Stimulated activated CD8-positive, alpha-beta memory T cell treated with anti-CD3 and anti-CD28 coated beads, Interleukin-15, amount 100 ng/mL, for 1 hour (primary cell): Measurements from ENCODE around the gene FANCC.

Source experiments
- DNase-seq: peaks from one replicate; pipeline ENCODE4 v3.0.0-alpha.2; 2020; ENCODE audit warnings: low read depth

The FANCC gene

GRCh38 chr9:95143591-95144561 lies 173.6 kb downstream of the FANCC start:
- DNase-seq = no peak

DNA sequence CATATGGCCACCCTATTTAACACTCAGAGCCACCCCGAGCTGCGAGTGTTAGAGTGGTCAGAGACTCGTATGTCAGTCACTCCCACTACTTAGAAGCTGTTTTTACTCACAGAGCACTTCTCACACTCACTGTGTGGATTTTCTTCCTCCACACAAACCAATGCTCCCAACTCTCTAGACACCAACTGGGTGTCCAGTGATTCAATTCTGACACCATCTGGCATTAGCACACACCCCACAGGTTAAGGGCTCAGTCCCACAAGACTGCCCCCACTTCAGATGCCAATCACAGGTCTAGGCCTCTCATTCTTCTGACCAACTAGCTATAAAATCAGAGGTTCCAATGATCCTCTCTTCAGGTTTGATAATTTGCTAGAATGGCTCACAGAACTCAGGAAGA lies 174.8 kb downstream of the FANCC start:
- DNase-seq = no peak

- DNase-seq = no peak
Observed at GRCh38 chr9:95142315-95142714, 175.2 kb downstream of the FANCC start.

DNA sequence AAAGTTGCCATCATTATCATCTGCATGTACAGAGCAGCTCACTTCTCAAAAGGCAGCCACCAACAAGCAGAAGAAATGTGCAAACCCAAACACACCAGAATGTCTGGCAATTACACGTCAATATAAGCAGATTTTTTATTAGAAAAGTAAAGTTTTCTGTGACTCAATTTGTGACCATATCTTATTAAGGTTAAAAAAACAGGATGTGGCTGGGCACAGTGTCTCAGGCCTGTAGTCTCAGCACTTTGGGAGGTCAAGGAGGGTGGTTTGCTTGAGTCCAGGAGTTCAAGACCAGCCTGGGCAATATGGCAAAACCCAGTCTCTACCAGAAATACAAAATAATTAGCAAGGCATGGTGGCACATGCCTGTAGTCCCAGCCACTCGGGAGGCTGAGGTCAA lies 176.7 kb downstream of the FANCC start:
- no peak for DNase-seq

DNA sequence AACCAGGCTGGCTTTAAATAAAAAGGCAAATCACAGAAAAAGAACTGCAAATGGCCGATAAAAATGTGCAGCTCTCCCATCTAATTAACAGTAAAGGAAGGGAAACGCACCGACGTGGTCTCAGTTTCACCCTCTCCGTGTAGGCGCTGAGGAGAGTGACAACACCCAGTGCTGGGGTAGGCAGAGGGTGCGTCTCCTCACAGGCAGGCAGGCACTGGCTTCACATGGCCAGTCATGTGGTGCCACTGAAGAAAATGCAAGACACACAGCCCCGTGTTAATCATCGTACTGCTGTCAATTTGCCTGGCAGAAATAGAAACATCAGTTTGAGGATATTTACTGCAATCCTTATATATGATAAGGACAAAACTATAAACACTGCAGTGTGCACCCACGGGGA lies 178.4 kb downstream of the FANCC start:
- no peak for DNase-seq

- DNase-seq = no peak
Observed at GRCh38 chr9:95138474-95138873, 179.0 kb downstream of the FANCC start.

GRCh38 chr9:95137587-95138145 lies 179.8 kb downstream of the FANCC start:
- no peak for DNase-seq

GRCh38 chr9:95135756-95136155 lies 181.8 kb downstream of the FANCC start:
- DNase-seq = no peak

DNA sequence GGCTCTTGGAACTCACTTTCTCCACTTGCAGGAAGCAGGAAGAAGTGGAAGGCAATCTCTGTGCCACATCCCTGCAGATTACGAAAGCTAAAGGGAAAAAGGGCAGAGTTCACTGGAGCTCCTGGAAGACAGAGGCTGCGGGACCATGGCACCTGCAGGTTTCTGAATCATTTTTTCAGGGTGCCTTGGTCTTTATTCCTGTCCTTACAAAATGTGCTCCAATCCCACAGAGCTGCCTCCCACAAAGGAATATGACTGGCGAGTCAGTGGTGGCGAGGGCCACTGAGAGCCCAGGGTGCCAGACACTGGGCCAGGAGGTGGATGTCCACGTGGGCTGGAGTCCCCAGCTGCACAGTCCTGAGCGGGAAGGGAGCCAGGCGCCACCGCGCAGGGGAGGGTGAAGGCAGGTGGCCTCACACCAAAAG lies 183.0 kb downstream of the FANCC start:
- DNase-seq = no peak

DNA sequence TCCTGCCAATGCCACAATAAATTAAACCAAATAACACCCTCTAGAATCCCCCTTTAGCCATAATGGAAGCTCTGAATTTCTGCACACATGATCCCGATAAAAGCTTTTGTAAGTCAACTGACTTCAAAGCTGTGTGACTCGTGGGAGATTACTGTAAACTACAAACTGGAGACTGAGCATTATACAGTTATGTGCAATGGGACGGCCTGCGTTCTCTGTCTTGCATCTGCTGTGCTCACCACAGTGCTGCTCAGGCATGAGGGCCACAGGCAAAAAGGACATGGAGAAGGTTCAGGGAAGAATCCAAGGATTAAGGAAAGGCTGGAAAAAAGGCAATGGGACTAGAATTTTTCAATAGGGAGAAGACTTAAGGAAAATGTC lies 184.2 kb downstream of the FANCC start:
- no peak for DNase-seq

DNA sequence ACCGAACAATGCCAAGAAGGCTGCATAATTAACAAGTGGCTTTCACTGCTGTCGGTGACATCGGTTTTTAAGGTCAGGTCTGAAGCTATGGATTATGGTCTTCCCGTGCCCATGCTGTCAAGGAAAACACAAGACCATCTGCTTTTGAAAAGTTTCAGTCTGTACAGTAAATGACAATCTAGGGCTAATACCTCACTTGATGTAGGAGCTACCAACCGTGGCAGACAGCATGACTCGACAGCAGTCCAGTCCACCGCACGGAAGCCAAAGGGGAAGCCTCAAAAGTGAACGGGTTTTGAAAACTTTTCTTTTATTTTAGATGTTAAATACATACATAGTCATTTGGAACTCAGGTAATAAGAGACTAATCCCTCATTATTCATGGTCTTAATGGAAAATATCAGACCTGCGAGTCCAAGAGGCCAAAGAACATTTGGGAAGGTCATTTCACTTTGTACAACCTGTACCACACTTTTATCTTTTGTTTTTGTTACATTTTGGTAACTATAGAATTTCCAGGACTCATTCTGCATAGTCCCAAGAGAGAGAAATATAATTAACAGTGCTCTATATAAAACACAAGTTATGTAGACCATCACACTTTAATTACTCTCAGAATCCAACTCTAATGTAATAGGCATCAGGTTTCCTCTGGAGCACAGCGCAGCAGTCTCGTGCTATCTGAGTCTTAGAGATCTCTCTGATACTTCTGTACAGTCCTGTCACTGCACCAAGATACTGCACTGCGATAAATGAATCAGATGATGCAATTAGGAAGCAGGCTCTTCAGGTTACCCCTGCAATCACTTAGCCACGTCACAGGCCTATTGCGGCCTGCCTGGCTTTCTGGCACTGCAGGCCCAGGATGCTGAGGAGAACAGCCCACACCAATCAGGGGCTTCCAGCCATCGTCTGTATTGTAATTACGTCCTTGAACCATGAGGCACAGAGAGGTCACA lies 184.9 kb downstream of the FANCC start:
- DNase-seq = no peak

DNA sequence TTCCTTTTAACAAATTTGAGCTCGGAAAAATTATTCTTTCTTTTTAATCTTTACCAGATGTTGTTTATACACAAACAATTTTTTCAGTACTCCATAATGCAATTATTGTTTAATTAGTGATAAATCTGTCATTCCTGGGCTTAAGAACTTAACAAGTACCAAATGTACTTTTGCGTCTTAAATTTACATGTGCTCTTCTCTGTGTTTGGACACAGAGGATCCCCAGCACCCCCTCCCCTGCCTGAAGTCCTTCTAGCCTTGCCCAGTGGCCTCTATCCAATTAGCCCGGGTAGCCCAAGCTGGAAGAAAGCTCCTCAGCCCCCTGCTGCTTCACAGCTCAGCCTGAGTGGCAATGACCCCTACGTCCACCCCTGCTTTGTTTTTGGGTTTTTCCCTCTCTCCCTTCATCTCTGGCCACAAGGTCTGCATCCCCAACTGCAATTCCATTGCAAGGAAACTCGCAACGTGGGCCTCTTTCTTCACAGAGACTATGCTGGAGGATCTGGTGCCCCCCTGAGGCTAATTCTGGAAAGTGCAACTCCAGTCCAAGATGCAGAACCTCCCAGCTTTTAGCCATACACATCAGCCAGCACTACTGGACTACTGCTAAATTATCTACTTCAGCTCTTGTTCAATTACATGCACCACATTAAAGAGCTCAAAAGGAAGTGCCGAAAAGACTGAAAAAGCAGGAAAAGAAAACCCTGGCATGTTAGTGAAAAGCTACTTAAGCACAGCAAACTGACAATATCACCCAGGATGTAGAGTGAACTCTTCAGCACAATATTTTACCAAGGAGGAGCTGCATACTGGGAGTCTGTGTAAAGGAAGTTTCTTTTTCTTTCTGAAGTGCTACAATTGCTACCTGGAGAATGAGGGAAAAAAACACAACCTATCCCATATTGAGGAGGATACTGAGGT lies 186.2 kb downstream of the FANCC start:
- peak; percentile 14 for DNase-seq

DNA sequence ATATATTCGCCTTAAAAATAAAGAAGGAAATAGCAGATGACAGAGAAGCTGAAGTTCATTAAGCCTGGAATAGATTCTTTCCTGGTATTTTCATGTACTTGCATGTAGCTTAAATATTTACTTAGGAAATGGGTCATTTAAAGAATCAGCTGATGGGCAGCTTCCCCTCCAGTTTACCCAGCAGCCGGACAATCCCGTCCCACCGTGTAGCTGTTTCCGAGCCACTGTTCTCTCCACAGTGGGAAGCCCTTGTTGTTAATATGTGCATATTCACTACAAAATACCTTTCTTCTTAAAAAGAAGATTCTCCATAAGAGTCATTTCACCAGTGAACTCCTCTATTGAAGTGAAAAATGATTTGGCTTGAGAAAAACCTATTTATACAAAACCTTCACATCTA lies 187.0 kb downstream of the FANCC start:
- no peak for DNase-seq

DNA sequence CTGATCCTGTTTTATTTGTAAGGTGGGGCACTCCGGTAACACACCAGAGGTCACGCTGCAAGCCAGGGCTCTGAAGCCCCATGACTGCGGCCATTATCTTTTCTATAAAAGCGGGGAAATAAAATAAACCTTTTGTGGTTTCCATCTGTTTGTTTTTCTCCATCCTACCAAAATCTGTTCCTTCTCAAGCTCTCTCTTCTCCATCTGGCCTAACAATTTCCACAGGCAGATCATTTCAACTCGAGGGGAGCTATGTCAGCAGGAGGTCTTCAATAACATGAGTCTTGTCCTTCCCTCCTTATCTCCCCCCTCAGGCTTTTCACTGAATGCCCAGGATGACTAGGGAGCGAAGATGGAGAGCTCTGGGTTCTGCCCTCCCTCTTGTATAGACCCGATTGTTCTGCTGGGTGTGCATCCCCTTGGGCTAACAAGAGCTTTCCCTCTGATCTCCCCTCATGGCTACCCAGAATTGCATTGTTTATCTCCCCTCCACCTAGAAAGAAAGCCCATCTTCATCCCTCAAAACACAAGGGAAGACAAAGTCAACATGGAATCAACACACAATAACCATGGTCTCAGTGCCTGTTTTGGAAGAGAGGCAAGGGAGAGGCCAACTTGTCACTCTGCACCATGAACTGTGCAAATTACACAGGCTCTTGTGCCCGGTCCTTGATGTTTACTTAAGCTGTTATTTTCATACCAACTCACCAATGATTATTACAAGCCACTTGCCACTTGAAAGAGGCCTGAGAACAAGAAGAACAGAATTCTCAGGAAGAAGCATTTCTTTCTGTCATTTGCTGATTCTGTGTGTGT lies 187.8 kb downstream of the FANCC start:
- no peak for DNase-seq

GRCh38 chr9:95128177-95128524 lies 189.4 kb downstream of the FANCC start:
- no peak for DNase-seq

DNA sequence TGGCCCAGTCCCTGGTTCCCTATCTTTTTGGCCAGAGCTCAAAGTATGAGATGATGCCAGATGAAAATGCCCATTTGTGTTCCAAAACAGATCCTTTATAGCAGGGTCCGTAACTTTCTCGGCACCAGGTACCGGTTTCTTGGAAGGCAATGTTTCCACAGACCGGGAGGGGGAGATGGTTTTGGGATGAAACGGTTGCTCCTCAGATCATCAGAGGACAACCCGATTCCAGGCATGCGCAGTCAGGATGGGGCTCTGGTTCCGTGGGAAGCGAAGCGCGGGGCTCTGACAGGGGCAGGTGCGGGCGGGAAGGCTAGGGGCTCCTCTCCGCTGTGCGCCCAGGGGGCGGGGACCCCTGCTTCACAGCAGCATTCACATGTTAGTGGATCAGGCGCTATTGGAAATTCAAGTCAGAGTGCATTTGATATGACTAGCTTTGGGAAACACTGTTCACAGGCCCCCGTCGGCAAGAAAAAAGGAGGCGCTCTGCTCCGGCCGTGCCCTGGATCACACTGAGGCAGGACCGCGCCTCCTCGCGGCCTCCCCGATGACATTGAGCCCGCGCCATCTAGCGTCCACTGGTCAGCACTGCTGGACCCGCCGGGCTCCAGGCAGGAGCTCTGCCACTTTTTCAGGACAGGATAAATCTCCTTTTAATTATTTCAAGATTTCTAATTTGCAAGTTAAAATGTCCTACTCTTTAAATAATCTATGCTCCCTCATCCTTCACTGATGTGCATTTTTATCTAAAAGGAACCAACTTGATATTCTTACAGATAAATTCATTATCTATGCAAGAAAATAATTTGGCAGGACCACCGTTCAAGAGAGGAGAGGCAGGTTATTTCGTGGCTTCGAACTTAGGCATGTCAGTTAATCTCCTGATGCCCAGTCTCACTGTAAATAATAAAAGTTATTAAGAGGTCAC lies 190.0 kb downstream of the FANCC start:
- peak; percentile 47 for DNase-seq

DNA sequence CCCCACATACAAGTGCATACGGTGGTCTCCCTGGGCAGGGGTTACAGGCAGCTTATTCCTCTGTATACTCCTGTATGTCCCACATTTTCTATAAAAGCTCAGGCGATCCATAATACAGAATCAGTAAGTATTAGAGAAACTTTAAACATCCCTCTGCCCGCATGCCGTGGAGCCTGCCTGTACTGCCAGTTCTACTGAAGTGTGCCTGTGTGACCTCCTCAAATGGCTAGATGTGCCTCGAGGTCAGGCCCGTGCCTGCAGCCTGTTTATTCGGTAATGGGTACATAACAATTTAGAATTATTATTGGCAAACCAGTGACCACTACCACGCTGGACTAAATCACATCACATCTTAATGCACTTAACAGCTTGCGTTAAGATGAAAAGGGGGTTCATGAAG lies 190.8 kb downstream of the FANCC start:
- DNase-seq = no peak

- DNase-seq = no peak
Observed at GRCh38 chr9:95125652-95126051, 191.9 kb downstream of the FANCC start.

- no peak for DNase-seq
Observed at GRCh38 chr9:95124582-95125367, 192.7 kb downstream of the FANCC start.
